SK-MEL-5 (cell line): ENCODE measurements around the gene CRACDL. TPM values are rescaled to one million over a fixed set of nuclear protein-coding genes. Genes with fewer than 3 reads are reported as not detected.

ENCODE experiments used
- DNase-seq: peaks from one replicate; pipeline ENCODE4 v3.0.0-alpha.2; 2016; ENCODE audit warnings: low read depth, low spot score
- in situ Hi-C: cut with HindIII; loops from 2 replicates; pipeline ENCODE4 v1.10.0; 2016; ENCODE audit warnings: low sequenced_read_pairs, high pct_unique_total_duplicates, low pct_unique_long_range_greater_than_20kb
- total RNA-seq: library from RNA; depleted of rRNA; stranded (reverse); fragments of >200 nt; shearing (Covaris generic); gene quantifications from 2 replicates; pipeline ENCODE4 v1.2.3, GENCODE V29; 2014

CRACDL gene
- total RNA-seq, 1 experiment from 2014 or later = 0.95 TPM

DNA sequence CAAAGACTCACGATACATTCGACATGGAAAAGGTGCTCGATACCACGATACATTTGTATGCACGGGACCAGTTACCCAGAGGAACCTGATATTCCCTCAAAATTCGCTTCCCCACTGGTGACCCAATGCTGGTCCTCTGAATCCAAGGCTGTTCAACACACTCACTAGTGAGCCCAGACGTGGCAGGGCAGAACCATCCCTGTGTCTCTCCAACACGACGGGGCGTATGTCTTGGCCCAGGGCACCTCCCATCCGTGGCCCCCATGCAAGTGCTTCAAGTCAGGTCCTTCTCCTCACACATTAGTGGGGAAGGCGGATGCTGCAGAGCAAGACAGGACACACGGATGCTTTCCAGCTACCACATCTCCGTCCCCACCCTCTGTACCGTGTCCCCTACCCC, 6.1 kb downstream of the CRACDL start:
- in situ Hi-C loops = no loop called here

DNA sequence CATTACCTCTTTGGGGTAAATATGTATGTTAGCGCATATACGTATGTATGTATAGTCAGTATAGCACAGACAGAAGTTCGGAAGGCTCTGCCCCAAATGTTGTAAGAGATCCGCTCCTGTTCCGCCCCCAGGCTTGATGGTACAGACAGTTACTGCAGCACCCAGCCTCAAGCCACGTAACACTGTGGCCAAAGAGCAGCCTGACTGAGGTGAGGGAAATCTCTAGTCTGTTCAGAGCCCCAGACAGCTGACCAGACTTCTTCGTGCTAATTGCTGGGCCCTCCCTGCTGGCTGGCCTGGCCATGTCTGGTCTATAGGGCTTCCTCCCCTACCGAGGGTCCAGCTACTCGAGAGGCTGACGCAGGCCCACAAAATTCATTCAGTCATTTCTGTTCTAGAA, 7.8 kb downstream of the CRACDL start:
- no peak for DNase-seq
- in situ Hi-C loops = no loop called here

More for the DNA sequence above, 6.1 kb downstream of the CRACDL start:
- no peak for DNase-seq

DNA sequence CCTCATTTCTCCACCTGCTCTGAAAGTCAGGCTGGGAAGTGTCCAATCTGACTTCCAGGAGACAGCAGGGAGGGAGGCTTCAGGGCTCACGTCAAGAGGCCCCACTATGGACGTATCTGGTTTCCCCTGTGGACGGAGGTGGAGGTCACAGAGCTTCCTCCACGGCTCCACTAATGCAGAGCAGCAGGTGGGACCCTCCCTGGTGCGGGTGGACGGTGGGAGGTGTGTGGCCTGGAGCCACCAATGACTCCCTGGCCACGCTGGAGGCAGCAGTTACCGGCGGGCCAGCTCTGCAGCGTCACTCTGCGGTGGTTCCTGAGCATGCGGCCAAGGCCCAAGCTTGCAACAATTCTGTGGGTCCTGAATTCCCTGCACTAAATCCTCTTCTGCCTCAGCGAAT, 9.0 kb downstream of the CRACDL start:
- in situ Hi-C loops = no loop called here
- no peak for DNase-seq

DNA sequence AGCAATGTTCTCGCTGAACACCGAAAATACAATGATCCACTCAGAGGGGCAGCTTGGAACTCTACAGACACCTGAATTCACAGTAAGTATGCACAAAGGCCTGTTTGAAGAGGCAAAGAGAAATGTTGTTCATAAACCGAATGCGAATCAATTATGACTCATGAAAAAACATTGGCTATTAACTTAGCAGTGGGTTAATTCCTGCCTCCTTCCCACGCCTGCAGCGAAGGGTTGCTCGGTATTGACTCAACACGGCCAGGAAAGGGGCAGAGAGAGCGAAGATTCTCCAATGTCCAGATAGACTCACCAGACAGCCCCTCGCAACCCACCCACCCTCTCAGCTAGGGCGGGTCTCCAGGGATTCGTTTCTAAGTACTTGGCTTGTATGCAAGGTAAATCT, 9.4 kb downstream of the CRACDL start:
- in situ Hi-C loops = no loop called here
- no peak for DNase-seq

- no peak for DNase-seq
- in situ Hi-C loops = no loop called here
Observed at GRCh38 chr2:98924910-98925309, 11.1 kb downstream of the CRACDL start.

DNA sequence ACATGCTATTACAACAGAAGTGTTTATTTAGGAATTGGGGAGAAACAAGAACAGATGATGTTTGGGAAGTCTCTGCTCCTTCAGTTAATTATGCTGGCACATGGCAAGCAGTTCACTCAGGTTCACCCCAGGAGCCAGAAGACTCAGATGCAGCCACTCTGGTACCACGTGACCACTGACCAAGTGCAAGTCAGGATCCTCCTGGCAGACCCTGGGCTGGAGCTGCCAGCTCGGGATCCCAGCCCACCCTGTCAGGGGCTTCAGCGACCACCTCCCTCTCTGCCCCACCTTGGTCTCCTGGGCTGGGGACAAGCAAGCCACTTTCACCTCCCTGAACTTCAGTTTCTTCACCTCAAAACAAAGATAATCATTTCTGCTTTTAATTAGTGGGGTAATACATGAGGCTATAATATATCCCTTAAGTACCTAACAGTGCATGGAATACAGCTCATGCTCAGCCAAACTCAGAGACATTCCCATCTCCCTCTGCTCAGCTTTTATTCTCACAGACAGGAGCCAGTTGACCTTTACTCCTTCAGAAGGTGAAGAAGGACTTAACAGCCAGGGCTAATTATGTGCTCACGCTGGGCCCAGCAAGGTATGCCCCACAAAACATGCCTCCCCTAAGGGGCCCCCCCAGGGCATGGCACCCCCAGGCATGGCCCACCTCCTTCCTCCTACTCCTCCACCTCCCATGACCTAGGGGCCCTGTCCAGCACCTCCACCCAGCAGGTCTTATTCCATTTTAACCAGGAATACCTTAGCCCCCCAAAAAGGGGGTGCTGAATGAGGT, 11.8 kb downstream of the CRACDL start:
- in situ Hi-C loops = no loop called here

DNA sequence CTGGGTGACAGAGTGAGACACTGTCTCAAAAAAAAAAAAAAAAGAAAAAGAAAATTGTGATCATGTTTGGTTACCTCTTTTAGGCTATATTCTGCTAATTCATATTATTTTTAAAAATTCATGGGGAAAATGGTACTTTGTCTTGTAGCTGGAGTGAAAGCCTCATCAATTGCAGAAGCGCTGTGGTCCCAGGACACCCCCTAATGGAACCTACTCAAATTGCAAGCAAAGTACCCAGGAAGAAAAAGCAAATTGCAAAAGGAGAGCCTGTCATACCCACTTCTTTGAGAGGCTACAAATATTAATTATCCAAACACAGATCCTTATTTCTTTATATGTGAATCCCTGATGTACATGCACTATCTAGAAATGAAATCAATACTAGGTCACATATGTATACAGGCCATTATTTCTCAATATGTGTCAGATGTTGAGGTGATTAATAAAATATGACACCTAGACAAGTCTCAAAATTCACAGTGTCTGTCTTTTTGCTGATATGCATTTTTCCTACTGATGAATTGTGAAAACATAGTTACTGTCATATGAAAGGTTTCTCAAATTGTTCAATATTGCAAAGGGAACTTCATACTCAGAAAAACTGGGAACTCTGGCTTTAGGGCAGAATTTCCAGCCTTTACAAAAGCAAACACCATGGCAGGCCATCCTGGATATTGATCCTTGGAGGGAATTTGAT, 12.6 kb downstream of the CRACDL start:
- in situ Hi-C loops = no loop called here
- peak; percentile 10 for DNase-seq

More for the DNA sequence above, 11.8 kb downstream of the CRACDL start:
- DNase-seq = no peak

GRCh38 chr2:98921062-98921461, 15.0 kb downstream of the CRACDL start:
- in situ Hi-C loops = no loop called here
- no peak for DNase-seq

DNA sequence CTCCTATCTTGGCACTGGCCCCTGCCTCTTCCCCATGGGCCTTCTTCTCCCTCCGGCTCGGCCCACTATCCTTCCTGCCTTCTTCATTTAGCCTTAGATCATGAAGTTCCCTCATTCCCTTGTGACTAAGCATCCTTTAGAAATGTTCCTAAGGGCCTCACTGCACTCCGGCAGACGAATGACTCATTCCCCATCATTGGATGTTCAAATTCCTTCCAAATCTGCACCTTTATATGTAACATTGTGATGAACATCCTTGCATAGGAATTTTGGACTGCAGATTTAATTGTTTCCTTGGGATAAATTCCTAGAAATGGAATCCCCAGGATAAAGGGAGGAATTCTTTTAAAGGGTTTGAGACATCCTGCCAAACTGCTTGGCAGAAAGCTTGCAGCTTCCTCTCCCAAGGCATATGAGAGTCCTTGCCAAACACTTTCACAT, 19.0 kb downstream of the CRACDL start:
- DNase-seq = peak; percentile 4

DNA sequence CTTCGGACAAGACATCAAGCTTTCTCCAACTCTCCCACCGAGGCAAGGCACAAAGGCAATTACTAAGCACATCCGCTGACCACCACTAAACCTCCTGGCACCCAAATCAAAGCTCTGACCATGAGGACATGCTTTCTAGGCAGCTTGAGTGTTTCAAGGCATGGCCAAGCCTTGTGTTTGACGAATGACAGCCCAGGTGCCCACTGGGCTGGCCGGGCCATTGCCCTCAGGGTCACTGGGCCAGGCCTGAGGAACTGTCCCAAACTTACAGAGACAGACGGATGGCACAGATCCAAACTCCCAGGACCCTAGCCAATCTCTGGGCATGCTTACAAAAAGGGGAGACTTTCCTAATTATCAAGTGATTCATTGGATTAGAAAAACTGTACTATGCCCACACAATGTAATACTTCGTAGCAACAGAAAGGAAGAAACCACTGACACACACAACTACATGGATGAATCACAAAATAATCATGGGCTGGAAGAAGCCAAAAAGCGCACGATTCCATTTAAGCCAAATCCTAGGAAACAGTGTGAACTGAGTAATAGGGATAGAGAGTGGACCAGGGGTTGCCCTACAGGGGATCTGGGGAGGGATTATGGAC, 20.2 kb downstream of the CRACDL start:
- in situ Hi-C loops = no loop called here
- no peak for DNase-seq

More for the DNA sequence above, 19.0 kb downstream of the CRACDL start:
- in situ Hi-C loops = no loop called here

DNA sequence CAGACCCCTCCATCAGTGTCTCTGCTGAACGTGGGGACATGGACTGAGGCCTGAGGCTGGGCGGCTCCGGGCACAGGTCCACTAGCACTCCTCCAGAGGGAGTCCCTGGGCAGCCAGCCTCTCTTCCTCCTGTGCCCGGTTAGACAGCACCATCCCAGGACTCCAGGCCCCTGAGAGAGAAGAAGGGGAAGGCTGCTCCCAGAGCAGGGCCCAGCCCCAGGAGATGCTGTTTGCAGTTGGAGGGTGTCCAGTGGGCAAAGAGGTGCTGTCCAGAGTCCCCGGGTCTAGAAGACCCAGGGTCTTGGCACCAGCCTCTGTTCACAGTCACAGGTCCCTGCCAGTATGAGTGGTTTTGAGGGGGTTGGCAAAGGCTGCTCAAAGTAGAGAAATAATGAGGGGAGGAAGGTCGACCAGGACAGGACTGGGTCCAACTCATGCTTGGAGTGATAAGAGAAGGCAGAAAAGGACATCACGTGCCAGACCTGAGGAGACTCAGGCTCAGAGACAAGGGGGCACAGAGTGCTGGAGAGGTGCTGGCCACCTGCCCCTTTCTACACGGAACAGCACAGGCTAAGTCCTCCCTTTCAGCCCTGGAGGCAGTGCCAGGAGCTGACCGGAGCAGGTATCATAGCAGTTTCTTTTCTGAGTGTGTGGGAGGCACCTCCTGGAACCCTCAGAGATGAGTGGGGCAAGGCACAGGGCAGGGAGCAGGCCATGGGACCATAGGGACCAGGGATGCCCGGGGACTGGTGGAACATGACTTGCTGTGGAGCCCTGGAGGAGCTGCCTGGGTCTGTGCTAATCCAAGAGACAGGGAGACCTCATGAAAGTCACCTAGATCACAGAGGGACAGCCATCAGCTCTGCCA, 21.1 kb downstream of the CRACDL start:
- no peak for DNase-seq
- in situ Hi-C loops = no loop called here

GRCh38 chr2:98913916-98914712, 21.9 kb downstream of the CRACDL start:
- no peak for DNase-seq
- in situ Hi-C loops = no loop called here

GRCh38 chr2:98912957-98913915, 22.8 kb downstream of the CRACDL start:
- in situ Hi-C loops = no loop called here
- no peak for DNase-seq

DNA sequence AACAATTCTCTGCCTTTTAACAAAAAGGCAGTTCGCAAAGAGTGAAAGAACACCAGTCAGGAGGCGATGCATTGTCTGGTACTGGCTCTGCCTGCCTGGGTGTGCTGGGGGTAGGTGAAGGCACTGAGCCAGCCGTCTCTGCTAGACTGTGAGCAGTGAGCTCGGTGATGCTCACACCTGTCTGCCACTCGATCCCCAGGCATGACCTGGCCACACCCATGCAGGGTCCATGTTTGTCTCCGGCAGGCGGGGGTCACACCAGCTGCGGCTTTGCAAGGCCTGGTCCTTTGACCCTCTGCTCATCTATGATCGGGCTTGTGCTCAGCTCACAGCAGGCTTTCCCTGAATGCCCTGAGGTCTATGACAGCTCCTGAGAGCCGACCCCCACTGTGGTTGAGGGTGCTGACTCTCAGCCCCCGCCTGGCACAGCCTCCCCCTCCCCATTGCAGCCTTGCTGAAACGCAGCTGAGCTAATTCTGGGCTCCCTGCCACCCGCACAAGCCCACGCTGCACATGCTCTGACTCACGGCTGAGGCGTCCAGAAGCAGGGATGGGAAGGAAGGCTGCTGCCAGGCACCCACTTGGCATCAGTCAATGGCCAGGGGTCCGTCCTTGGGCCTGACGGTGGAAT, 23.7 kb downstream of the CRACDL start:
- DNase-seq = no peak
- in situ Hi-C loops = no loop called here

DNA sequence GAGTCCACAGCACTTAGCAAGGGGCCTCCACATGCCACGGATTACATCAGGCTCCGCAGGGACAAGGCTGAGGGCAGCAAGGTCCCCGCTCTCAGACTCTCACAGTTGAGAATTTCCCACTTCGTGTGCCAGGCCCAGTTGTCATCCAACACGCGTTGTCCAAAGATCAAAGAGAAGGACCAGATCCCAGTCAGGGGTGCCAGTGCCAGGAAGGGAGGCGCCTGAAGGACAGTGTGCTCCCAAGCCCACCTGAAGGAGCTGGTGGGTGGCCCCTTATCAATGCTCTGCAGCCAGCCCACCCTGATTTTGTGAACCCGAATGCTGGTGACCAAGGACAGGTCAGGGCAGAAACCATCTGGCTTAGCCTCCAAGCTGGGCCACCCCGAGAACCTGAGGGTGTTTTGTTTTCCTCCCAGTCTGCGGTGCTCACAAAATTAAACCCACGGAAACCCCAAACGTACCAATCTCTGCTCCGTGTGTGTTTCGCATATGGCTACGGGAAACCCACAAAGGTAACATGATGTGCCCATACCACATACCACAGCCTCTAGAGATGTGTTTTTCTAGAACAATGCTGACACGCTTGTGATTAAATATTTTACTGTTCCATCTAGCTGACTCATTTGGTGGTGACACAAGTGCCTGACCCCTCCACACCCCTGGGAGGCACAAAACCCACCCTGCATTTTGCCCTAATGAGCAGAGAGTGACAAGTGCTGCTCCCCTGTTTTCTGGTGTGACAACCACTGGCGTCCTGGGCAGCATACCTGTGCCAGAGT, 24.5 kb downstream of the CRACDL start:
- in situ Hi-C loops = no loop called here
- DNase-seq = no peak
